Measurements from ENCODE around the gene EFCAB8. TPM values are rescaled to one million over a fixed set of nuclear protein-coding genes. Genes with fewer than 3 reads are reported as not detected.

The EFCAB8 gene
- total RNA-seq, 1 donor from 2014 or later = 0.32 TPM

DNA sequence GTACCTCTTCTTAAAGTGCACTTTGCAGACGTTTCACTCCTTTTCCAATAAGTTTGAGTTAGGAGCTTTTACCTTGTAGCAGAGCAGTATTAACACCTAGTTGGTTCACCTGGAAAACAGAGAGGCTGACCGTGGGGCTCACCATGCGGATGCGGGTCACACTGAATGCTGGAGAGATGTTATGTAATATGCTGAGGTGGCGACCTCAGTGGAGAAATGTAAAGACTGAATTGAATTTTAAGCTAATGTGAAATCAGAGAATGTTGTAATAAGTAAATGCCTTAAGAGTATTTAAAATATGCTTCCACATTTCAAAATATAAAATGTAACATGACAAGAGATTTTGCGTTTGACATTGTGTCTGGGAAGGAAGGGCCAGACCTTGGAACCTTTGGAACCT, 9.9 kb upstream of the EFCAB8 start:
- no peak for DNase-seq (ENCODE audit: low spot score)
- H3K4me1 Mint-ChIP-seq (ENCODE audit: low read depth) = peaks cover 6% of the 10 kb centered on the region
- H3K36me3 Mint-ChIP-seq (ENCODE audit: low read depth) = peaks cover 57% of the 10 kb centered on the region
- H3K4me3 Mint-ChIP-seq (ENCODE audit: unreplicated experiment) = no peak overlapping the region
- no peak for TF ChIP-seq CTCF (IDR thresholded peaks at IDR 0.05)
- H3K27ac Mint-ChIP-seq (ENCODE audit: unreplicated experiment) = peak overlapping the region; percentile 22
- H3K9me3 Mint-ChIP-seq (ENCODE audit: low read depth) = no peaks in the 10 kb centered on the region
- H3K27me3 Mint-ChIP-seq (ENCODE audit: low read depth) = no peaks in the 10 kb centered on the region

DNA sequence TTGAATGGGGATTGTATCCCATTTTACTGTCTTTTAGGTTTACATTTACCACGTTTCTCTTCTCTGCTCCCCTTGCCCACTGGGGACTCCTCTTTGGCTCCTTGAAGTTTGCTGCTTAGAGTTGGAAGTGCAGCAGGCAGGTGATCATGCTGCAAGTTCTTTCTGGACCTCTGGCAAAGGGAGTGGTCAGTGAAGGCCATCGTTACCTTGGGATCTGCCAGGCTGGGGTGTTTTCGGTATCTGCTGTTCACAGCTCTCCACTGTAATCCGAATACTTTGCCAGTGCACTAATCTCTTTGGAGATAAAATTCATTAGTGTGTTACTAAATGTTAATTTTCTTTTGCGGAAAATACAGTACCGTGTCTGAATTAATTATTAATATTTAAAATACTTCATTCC, 9.1 kb upstream of the EFCAB8 start:
- peaks cover 54% of the 10 kb centered on the region for H3K36me3 Mint-ChIP-seq (ENCODE audit: low read depth)
- no peaks in the 10 kb centered on the region for H3K27me3 Mint-ChIP-seq (ENCODE audit: low read depth)
- H3K4me3 Mint-ChIP-seq (ENCODE audit: unreplicated experiment) = no peak overlapping the region
- TF ChIP-seq CTCF (IDR thresholded peaks at IDR 0.05) = no peak
- no peaks in the 10 kb centered on the region for H3K9me3 Mint-ChIP-seq (ENCODE audit: low read depth)
- DNase-seq (ENCODE audit: low spot score) = no peak
- peaks cover 6% of the 10 kb centered on the region for H3K4me1 Mint-ChIP-seq (ENCODE audit: low read depth)
- H3K27ac Mint-ChIP-seq (ENCODE audit: unreplicated experiment) = peak overlapping the region; percentile 29

- no peak for DNase-seq (ENCODE audit: low spot score)
- no peak overlapping the region for H3K27ac Mint-ChIP-seq (ENCODE audit: unreplicated experiment)
- no peaks in the 10 kb centered on the region for H3K9me3 Mint-ChIP-seq (ENCODE audit: low read depth)
- no peak for TF ChIP-seq CTCF (IDR thresholded peaks at IDR 0.05)
- H3K4me3 Mint-ChIP-seq (ENCODE audit: unreplicated experiment) = no peak overlapping the region
- no peaks in the 10 kb centered on the region for H3K27me3 Mint-ChIP-seq (ENCODE audit: low read depth)
- no peaks in the 10 kb centered on the region for H3K4me1 Mint-ChIP-seq (ENCODE audit: low read depth)
- peaks cover 39% of the 10 kb centered on the region for H3K36me3 Mint-ChIP-seq (ENCODE audit: low read depth)
Observed at GRCh38 chr20:32855387-32855786, 3.3 kb upstream of the EFCAB8 start.

DNA sequence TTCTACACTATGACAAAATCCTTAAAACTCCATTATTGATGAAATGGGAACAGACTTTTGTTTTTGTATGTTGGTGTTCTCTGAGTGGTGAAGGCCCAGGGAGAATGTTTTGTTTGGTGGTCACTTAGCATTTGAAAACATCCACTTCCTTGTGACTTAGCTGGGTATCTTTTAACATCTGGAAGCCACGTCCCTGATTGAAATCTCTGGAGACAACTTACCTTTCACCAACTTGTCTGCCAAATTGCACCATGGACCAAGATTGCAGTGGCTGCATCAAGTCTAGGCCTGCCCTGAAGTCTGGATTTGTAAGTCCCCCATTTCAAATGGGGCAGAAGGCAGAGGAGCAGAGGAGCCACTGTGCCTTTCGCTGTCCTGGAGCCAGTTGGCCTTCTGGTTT, 534 bp upstream of the EFCAB8 start:
- no peaks in the 10 kb centered on the region for H3K27me3 Mint-ChIP-seq (ENCODE audit: low read depth)
- no peaks in the 10 kb centered on the region for H3K4me1 Mint-ChIP-seq (ENCODE audit: low read depth)

GRCh38 chr20:32861446-32861845, 2.7 kb downstream of the EFCAB8 start:
- Mint-ChIP-seq H3K4me3 (ENCODE audit: unreplicated experiment) (no peak overlapping the region), H3K9me3 (ENCODE audit: low read depth) (no peaks in the 10 kb centered on the region), H3K36me3 (ENCODE audit: low read depth) (peaks cover 23% of the 10 kb centered on the region), H3K27me3 (ENCODE audit: low read depth) (no peaks in the 10 kb centered on the region), H3K27ac (ENCODE audit: unreplicated experiment) (no peak overlapping the region), H3K4me1 (ENCODE audit: low read depth) (no peaks in the 10 kb centered on the region)
- TF ChIP-seq CTCF (IDR thresholded peaks at IDR 0.05) = no peak
- no peak for DNase-seq (ENCODE audit: low spot score)

More for the DNA sequence above, 534 bp upstream of the EFCAB8 start:
- no peak for DNase-seq (ENCODE audit: low spot score)
- Mint-ChIP-seq H3K27ac (ENCODE audit: unreplicated experiment) (no peak overlapping the region), H3K9me3 (ENCODE audit: low read depth) (no peaks in the 10 kb centered on the region), H3K4me3 (ENCODE audit: unreplicated experiment) (no peak overlapping the region), H3K36me3 (ENCODE audit: low read depth) (peaks cover 36% of the 10 kb centered on the region)
- no peak for TF ChIP-seq CTCF (IDR thresholded peaks at IDR 0.05)
